A549 (cell line): ENCODE data around the gene CHMP2B. TPM values are rescaled to one million over a fixed set of nuclear protein-coding genes. Genes with fewer than 3 reads are reported as not detected.

Source experiments
- ATAC-seq, 2 experiments: fragments of 200-7000 bp in 1 of 2; fragments of >200 bp in 1 of 2; cut with Nextera tagmentation in 1 of 2; cut with Tn5 transposase in 1 of 2; 3 replicates each; pipeline versions ENCODE4 v1.8.0 to v1.9.1; 2018 to 2020; ENCODE audit warnings: mild to moderate bottlenecking in 1 of 2, moderate library complexity in 1 of 2
- CTCF ChIA-PET: fragments of 300-600 bp; sonication (Branson Sonifier 250); formaldehyde crosslinking; extraction: SDS; loops from one replicate; lab custom pipeline; 2021; ENCODE audit warnings: antibody characterized with exemption, inconsistent platforms; lab: Yijun Ruan, JAX
- POLR2A ChIA-PET: fragments of 350-600 bp; formaldehyde crosslinking; extraction: SDS; loops from one replicate; lab custom pipeline; 2021; ENCODE audit warnings: antibody characterized with exemption, inconsistent platforms; lab: Yijun Ruan, JAX
- DNase-seq, 2 experiments: peaks; one replicate each; pipeline versions ENCODE4 v3.0.0 to v3.0.0-alpha.2; 2011 to 2016; ENCODE audit warnings: low read depth in 1 of 2, low spot score in 1 of 2
- FAIRE-seq: peaks from 2 replicates; lab custom pipeline; 2011; peaks lifted over from hg19 to GRCh38; lab: Jason Lieb, UNC
- H3K27ac ChIP-seq, 2 experiments: fragments of >200 bp; sonication (Bioruptor Twin); formaldehyde crosslinking; 3 replicates each; pipeline ENCODE4 v1.5.1; 2016 to 2017
- H3K4me1 ChIP-seq: fragments of >200 bp; sonication (Bioruptor Twin); formaldehyde crosslinking; 3 replicates; pipeline ENCODE4 v1.6.1; 2016
- H3K4me2 ChIP-seq: fragments of >200 bp; sonication (Bioruptor Twin); formaldehyde crosslinking; 3 replicates; pipeline ENCODE4 v1.6.1; 2016
- H3K4me3 ChIP-seq: fragments of >200 bp; sonication (Bioruptor Twin); formaldehyde crosslinking; 3 replicates; pipeline ENCODE4 v1.5.1; 2016
- H3K9me3 ChIP-seq: fragments of >200 bp; sonication (Bioruptor Twin); formaldehyde crosslinking; 3 replicates; pipeline ENCODE4 v1.6.1; 2016
- BHLHE40 ChIP-seq: IDR thresholded peaks from 2 replicates; pipeline ENCODE4 v1.6.1; 2012; ENCODE audit warnings: low read depth, low read length, inconsistent platforms
- CHD2 ChIP-seq: fragments of 150-350 bp; IDR thresholded peaks from 2 replicates; pipeline ENCODE4 v1.6.1; 2014; ENCODE audit warnings: low read length; ENCODE audit not compliant: partially characterized antibody
- EHMT2 ChIP-seq: fragments of 200-600 bp; sonication (generic); IDR thresholded peaks from 2 replicates; pipeline ENCODE4 v1.6.1; 2016; ENCODE audit warnings: antibody characterized with exemption, low read depth, mild to moderate bottlenecking, moderate library complexity
- EP300 ChIP-seq, 2 experiments: fragments of >200 bp; sonication (Bioruptor Twin); formaldehyde crosslinking; IDR thresholded peaks; 2 replicates in 1 of 2; 3 replicates in 1 of 2; pipeline ENCODE4 v1.6.1; 2016 to 2017
- ESRRA ChIP-seq: fragments of 150-350 bp; IDR thresholded peaks from 2 replicates; pipeline ENCODE4 v1.6.1; 2014; ENCODE audit warnings: mild to moderate bottlenecking, low read length, borderline replicate concordance
- FOSB ChIP-seq: fragments of 250-450 bp; sonication (Bioruptor Pico); IDR thresholded peaks from 2 replicates; pipeline ENCODE4 v1.5.0; 2020; ENCODE audit warnings: mild to moderate bottlenecking, moderate library complexity
- FOXS1 ChIP-seq: fragments of 250-450 bp; sonication (Bioruptor Pico); IDR thresholded peaks from 2 replicates; pipeline ENCODE4 v1.5.0; 2020; ENCODE audit warnings: mild to moderate bottlenecking, moderate library complexity
- HDAC2 ChIP-seq: fragments of 200-600 bp; sonication (generic); IDR thresholded peaks from 2 replicates; pipeline ENCODE4 v1.6.1; 2016
- HEYL ChIP-seq: fragments of 250-450 bp; sonication (Bioruptor Pico); IDR thresholded peaks from 2 replicates; pipeline ENCODE4 v1.8.0; 2021; ENCODE audit warnings: mild to moderate bottlenecking, moderate library complexity
- HOXB13 ChIP-seq: fragments of 250-450 bp; sonication (Bioruptor Pico); IDR thresholded peaks from 2 replicates; pipeline ENCODE4 v1.5.0; 2020; ENCODE audit warnings: low read depth, mild to moderate bottlenecking, moderate library complexity
- JUN ChIP-seq, 2 experiments: fragments of >200 bp; sonication (Bioruptor Twin); formaldehyde crosslinking; IDR thresholded peaks; 2 replicates in 1 of 2; 3 replicates in 1 of 2; pipeline ENCODE4 v1.6.1; 2016 to 2017
- KDM1A ChIP-seq: fragments of 200-600 bp; sonication (generic); IDR thresholded peaks from 2 replicates; pipeline ENCODE4 v1.6.1; 2016; ENCODE audit warnings: low read depth, mild to moderate bottlenecking
- MAFK ChIP-seq: fragments of 450-650 bp; IDR thresholded peaks from 2 replicates; pipeline ENCODE4 v1.6.1; 2014; ENCODE audit not compliant: partially characterized antibody
- MAZ ChIP-seq: fragments of 150-350 bp; IDR thresholded peaks from 2 replicates; pipeline ENCODE4 v1.6.1; 2014; ENCODE audit warnings: antibody characterized with exemption, low read depth, low read length, borderline replicate concordance
- MYC ChIP-seq: IDR thresholded peaks from 2 replicates; pipeline ENCODE4 v1.6.1; 2012; ENCODE audit warnings: mild to moderate bottlenecking, inconsistent platforms, low read length, improper control_type of control experiment, borderline replicate concordance
- NPAS2 ChIP-seq: fragments of 250-450 bp; sonication (Bioruptor Pico); IDR thresholded peaks from 2 replicates; pipeline ENCODE4 v1.8.0; 2022; ENCODE audit warnings: mild to moderate bottlenecking, moderate library complexity, borderline replicate concordance
- NR3C1 ChIP-seq: fragments of >200 bp; sonication (Bioruptor Twin); formaldehyde crosslinking; IDR thresholded peaks from 3 replicates; pipeline ENCODE4 v1.6.1; 2017
- PHF8 ChIP-seq: fragments of 200-600 bp; sonication (generic); IDR thresholded peaks from 2 replicates; pipeline ENCODE4 v1.6.1; 2016; ENCODE audit warnings: low read depth, mild to moderate bottlenecking, antibody characterized with exemption, moderate library complexity, borderline replicate concordance
- RAD21 ChIP-seq, 2 experiments: fragments of >200 bp in 1 of 2; sonication (Bioruptor Twin) in 1 of 2; formaldehyde crosslinking in 1 of 2; IDR thresholded peaks in 1 of 2; conservative IDR thresholded peaks in 1 of 2; 2 replicates in 1 of 2; 3 replicates in 1 of 2; pipeline ENCODE4 v1.6.1; 2012 to 2018; ENCODE audit warnings: inconsistent platforms in 1 of 2
- RFX5 ChIP-seq: fragments of 450-650 bp; IDR thresholded peaks from 2 replicates; pipeline ENCODE4 v1.7.1; 2014; ENCODE audit warnings: antibody characterized with exemption, mild to moderate bottlenecking, moderate library complexity
- TP53 ChIP-seq: fragments of 250-450 bp; sonication (Bioruptor Pico); IDR thresholded peaks from 2 replicates; pipeline ENCODE4 v1.5.0; 2021; ENCODE audit warnings: mild to moderate bottlenecking, moderate library complexity
- ZC3H11A ChIP-seq: fragments of 450-650 bp; IDR thresholded peaks from 2 replicates; pipeline ENCODE4 v1.6.1; 2014; ENCODE audit warnings: antibody characterized with exemption, mild to moderate bottlenecking
- ZFP36 ChIP-seq: fragments of 450-650 bp; IDR thresholded peaks from 2 replicates; pipeline ENCODE4 v1.6.1; 2014; ENCODE audit warnings: borderline replicate concordance; ENCODE audit not compliant: partially characterized antibody
- ZNF302 ChIP-seq: fragments of 250-450 bp; sonication (Bioruptor Pico); IDR thresholded peaks from 2 replicates; pipeline ENCODE4 v1.9.0; 2021; ENCODE audit warnings: inconsistent platforms, mild to moderate bottlenecking, moderate library complexity
- ZSCAN20 ChIP-seq: fragments of 250-450 bp; sonication (Bioruptor Pico); IDR thresholded peaks from 2 replicates; pipeline ENCODE4 v1.8.0; 2022; ENCODE audit warnings: mild to moderate bottlenecking, moderate library complexity
- WGBS: methylation state at CpG from one replicate; pipeline ENCODE4 v1.1.6; 2017; ENCODE audit errors: missing lambda C conversion rate; 5-methylcytosine and 5-hydroxymethylcytosine counted together
- polyA plus RNA-seq, 4 experiments: library from polyadenylated mRNA; depleted of rRNA in 3 of 4; stranded (reverse); fragments of >200 nt; fragmentation: RNase III in 1 of 4; extraction: RNeasy Plus Mini Kit Qiagen cat#74134 plus additional on column Dnase treatment in 1 of 4; gene quantifications; 2 replicates in 3 of 4; 3 replicates in 1 of 4; pipeline ENCODE4 v1.2.3, GENCODE V29; 2011 to 2017
- TF ChIP-seq, protein P1 (sequence below): fragments of >200 bp; sonication (Bioruptor Twin); formaldehyde crosslinking; IDR thresholded peaks from 2 replicates; pipeline ENCODE4 v1.6.1; 2016
- TF ChIP-seq, protein P2 (sequence below): IDR thresholded peaks from 2 replicates; pipeline ENCODE4 v1.6.1; 2012; ENCODE audit warnings: low read depth, borderline replicate concordance
- TF ChIP-seq, protein P3 (sequence below): fragments of >200 bp; sonication (Bioruptor Twin); formaldehyde crosslinking; IDR thresholded peaks from 3 replicates; pipeline ENCODE4 v1.6.1; 2016
- TF ChIP-seq, protein P4 (sequence below): fragments of 250-450 bp; sonication (Bioruptor Pico); IDR thresholded peaks from 2 replicates; pipeline ENCODE4 v1.5.0; 2020; ENCODE audit warnings: low read depth, mild to moderate bottlenecking, moderate library complexity

The CHMP2B gene
- polyA plus RNA-seq, 2 of the 4 experiments (the other 2 are of a cell fraction) = 57.2 to 85.8 TPM

DNA sequence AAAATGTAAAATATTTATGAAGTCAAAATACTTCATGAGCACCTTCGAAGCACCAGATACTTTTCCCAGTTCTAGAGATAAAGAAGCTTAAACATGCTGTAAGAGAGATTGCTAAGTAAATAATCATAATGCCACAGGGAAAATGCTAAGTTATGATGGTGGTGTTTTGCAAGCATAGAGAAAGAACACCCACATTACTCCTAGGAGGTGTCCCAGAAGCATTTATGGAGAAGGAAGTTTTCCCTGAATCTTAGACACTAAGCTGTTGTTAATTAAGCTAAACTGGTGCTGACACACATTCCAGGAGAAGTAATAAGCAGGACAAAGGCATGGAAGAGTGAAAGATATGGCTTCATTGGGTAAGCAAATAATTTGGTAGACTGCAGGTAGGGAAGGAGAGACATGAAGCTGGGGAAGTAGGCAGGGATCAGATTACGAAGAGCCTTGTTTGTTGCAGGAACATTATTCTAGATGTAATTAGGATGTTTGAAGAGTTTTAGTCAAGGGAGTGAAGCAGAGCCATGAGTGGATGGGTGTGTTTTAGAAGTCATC lies 40.4 kb upstream of the CHMP2B start:
- Histone ChIP-seq H3K27ac (no peak overlapping the region), H3K4me2 (peak overlapping the region; percentile 14; the same call in 1 of the 3 replicates), H3K4me1 (no peaks in the 10 kb centered on the region; the same call in 2 of the 3 replicates), H3K9me3 (no peaks in the 10 kb centered on the region), H3K4me3 (no peak overlapping the region)
- 68% methylated on average over 2 of the region's 2 CpGs for WGBS
- POLR2A ChIA-PET = no interaction called here
- DNase-seq = no peak
- no peak for TF ChIP-seq MYC
- CTCF ChIA-PET = no interaction called here
- ATAC-seq = no peak
- FAIRE-seq = no peak

DNA sequence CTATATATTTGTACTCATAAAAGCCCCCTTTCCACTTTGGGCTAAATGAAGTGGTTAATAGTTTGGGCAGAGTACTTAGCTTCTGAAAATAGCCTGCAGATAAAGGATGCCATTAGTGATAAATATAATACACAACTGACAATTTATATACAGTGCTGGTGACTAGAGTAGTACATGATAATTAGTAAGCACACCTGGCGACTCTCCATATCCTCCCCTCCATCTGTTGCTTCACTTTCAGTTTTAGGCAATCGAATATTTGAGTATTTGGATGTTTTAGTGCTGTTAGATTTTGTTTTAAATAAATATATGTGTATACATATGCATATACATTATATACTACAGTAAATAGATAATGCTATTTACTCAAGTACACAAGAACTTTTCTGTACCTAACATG lies 35.9 kb upstream of the CHMP2B start:
- peaks cover 11% of the 10 kb centered on the region; the same call in 2 of the 3 replicates for H3K9me3 ChIP-seq
- CTCF ChIA-PET = no interaction called here
- WGBS = 45% methylated on average over 2 of the region's 2 CpGs
- H3K4me3 ChIP-seq = no peak overlapping the region
- peak overlapping the region; percentile 12; the same call in 1 of the 3 replicates for H3K4me2 ChIP-seq
- TF ChIP-seq ZSCAN20 (CRISPR knock-in tag) (no peak), JUN (IDR thresholded peaks at IDR 0.05) (no peak), EHMT2 (no peak), NR3C1 (no peak), TP53 (CRISPR knock-in tag) (no peak), EP300 (IDR thresholded peaks at IDR 0.05) (no peak), ZNF302 (CRISPR knock-in tag) (no peak), FOXS1 (CRISPR knock-in tag) (no peak), NPAS2 (CRISPR knock-in tag) (no peak)
- TF ChIP-seq, protein P1, sequence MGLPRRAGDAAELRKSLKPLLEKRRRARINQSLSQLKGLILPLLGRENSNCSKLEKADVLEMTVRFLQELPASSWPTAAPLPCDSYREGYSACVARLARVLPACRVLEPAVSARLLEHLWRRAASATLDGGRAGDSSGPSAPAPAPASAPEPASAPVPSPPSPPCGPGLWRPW = no peak
- TF ChIP-seq, protein P2, sequence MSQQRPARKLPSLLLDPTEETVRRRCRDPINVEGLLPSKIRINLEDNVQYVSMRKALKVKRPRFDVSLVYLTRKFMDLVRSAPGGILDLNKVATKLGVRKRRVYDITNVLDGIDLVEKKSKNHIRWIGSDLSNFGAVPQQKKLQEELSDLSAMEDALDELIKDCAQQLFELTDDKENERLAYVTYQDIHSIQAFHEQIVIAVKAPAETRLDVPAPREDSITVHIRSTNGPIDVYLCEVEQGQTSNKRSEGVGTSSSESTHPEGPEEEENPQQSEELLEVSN = no peak
- FAIRE-seq = no peak
- no peak for ATAC-seq
- no peak overlapping the region for H3K27ac ChIP-seq
- no peak for DNase-seq
- no peaks in the 10 kb centered on the region; the same call in 2 of the 3 replicates for H3K4me1 ChIP-seq
- POLR2A ChIA-PET = no interaction called here

DNA sequence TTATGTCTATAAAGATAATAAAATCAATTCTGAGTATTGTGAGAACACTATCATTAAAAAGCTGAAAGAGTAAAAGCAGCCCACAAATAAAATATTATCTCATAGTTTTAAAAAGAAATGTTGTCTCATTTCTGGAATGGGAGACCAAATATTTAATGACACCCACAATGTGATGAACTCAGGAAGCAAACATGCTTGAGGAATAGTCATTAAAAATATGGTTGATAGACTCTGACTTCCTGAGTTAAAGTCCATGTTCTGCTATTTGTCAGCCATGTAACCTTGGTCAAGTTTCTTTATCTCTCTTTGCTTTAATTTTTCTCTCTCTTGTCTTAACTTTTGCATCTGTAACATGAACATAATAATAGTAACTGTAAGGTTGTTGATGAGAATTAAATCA lies 35.5 kb upstream of the CHMP2B start:
- ChIA-PET CTCF (no interaction called here), POLR2A (no interaction called here)
- FAIRE-seq (no peak), ATAC-seq (no peak), DNase-seq (no peak)
- Histone ChIP-seq H3K9me3 (peaks cover 11% of the 10 kb centered on the region; the same call in 2 of the 3 replicates), H3K4me3 (no peak overlapping the region), H3K4me2 (no peak overlapping the region), H3K27ac (no peak overlapping the region), H3K4me1 (no peaks in the 10 kb centered on the region; the same call in 2 of the 3 replicates)
- TF ChIP-seq CHD2 (no peak), BHLHE40 (no peak), KDM1A (no peak), HOXB13 (CRISPR knock-in tag) (no peak), ZC3H11A (no peak)

DNA sequence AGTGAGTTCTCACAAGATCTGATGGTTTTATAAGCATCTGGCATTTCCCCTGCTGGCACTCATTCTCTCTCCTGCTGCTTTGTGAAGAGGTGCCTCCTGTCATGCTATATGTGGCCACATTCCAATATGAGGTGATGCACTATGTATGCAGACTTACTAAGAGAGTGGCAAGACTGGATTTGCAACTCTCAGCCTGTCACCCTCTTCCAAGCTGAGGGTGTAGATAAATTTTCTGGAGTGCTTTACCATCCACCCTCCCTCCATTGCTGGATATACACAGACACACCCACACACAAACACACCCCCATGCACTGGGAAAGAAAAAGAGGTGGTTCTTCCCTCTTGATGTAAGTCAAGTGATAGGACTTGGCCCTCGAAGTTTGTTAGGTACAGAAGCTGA lies 30.2 kb upstream of the CHMP2B start:
- POLR2A ChIA-PET = no interaction called here
- no peak for ATAC-seq
- H3K4me3 ChIP-seq = no peak overlapping the region

More for the DNA sequence above, 30.2 kb upstream of the CHMP2B start:
- no peak overlapping the region for H3K27ac ChIP-seq
- no peak for DNase-seq
- CTCF ChIA-PET = interaction anchor here (0.7 kb wide), 1 partner anchor 113 kb away, joined by 3 read pairs; no protein-coding TSS in a partner anchor
- no peak for FAIRE-seq
- 6% methylated on average over 1 of the region's 1 CpG for WGBS
- H3K4me1 ChIP-seq = no peaks in the 10 kb centered on the region
- no peak for TF ChIP-seq HEYL (CRISPR knock-in tag)
- TF ChIP-seq, protein P3, sequence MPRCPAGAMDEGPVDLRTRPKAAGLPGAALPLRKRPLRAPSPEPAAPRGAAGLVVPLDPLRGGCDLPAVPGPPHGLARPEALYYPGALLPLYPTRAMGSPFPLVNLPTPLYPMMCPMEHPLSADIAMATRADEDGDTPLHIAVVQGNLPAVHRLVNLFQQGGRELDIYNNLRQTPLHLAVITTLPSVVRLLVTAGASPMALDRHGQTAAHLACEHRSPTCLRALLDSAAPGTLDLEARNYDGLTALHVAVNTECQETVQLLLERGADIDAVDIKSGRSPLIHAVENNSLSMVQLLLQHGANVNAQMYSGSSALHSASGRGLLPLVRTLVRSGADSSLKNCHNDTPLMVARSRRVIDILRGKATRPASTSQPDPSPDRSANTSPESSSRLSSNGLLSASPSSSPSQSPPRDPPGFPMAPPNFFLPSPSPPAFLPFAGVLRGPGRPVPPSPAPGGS = no peak
- TF ChIP-seq ZFP36 = no peak
- no peak for TF ChIP-seq MAFK
- TF ChIP-seq ESRRA = no peak
- no peak for TF ChIP-seq RAD21 (conservative IDR thresholded peaks at IDR 0.05 in 1 of 2, IDR thresholded peaks at IDR 0.05 in 1 of 2)
- no peak for TF ChIP-seq ZNF302 (CRISPR knock-in tag)
- TF ChIP-seq CHD2 = no peak
- no peak for TF ChIP-seq FOSB
- TF ChIP-seq RFX5 = no peak
- no peak for TF ChIP-seq PHF8
- TF ChIP-seq HDAC2 = no peak
- no peak for TF ChIP-seq MAZ
- TF ChIP-seq, protein P4, sequence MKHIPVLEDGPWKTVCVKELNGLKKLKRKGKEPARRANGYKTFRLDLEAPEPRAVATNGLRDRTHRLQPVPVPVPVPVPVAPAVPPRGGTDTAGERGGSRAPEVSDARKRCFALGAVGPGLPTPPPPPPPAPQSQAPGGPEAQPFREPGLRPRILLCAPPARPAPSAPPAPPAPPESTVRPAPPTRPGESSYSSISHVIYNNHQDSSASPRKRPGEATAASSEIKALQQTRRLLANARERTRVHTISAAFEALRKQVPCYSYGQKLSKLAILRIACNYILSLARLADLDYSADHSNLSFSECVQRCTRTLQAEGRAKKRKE (CRISPR knock-in tag) = no peak
- no peak overlapping the region for H3K4me2 ChIP-seq
- peaks cover 11% of the 10 kb centered on the region; the same call in 2 of the 3 replicates for H3K9me3 ChIP-seq
